Activated CD8-positive, alpha-beta memory T cell treated with anti-CD3 and anti-CD28 coated beads, Interleukin-2, amount 50 U/mL, for 24 hours (primary cell): Measurements from ENCODE around the gene ZMIZ1.

ENCODE experiments used
- DNase-seq: peaks from one replicate; pipeline ENCODE4 v3.0.0-alpha.2; 2020; ENCODE audit errors: extremely low read depth

Gene ZMIZ1

DNA sequence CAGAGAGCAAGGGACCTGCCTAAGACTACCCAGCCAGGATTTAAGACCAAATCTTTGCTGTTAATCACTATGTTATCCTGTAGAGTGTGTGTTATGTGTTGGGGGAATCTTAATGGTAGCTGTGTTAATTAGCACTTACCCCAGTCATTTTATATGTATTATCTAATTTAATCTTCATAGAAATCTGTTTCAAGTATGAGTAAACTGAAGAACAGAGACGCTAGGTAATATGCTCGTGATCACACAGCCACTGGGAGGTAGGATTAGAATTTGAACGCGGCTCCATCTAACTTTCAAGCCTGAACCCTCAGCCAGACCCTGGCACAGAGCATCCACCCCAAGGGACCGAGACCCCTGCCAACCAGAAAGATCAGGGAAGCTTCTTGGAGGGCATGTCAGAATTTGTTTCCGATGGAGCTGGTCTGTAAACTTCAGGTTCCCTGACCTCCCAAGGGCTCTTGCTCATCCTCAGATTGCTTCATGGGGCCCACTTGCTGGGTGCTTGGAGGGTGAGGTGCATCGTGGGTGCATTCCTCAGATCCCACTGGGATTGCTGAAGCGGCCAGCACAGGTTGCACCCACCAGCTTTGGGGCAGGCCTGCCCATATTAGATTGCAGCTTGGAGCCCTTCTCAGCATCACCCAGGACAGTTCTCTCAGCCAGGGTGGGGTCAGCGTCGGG lies 105.0 kb downstream of the ZMIZ1 start:
- no peak for DNase-seq

DNA sequence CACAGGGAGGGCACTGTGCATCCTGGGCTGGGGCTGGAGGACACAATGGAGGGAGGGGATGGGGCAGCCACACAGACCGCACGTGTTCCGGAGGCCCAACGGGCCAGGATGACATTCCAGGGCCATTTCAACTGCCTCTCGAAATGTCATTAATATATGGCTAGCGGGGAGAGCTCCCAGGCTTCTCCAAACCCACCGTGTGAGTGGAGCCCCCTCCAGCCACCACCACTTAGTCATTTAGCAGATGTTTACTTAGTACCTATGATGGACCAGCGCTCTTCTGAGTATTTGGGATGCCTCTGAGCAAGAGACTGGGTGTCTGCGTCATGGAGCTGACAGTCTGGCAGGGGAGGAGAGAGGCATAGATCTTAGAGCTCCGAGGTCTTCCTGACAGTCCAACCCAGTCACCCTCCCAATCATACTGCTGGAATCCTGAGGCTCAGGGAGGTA lies 107.3 kb downstream of the ZMIZ1 start:
- no peak for DNase-seq

DNA sequence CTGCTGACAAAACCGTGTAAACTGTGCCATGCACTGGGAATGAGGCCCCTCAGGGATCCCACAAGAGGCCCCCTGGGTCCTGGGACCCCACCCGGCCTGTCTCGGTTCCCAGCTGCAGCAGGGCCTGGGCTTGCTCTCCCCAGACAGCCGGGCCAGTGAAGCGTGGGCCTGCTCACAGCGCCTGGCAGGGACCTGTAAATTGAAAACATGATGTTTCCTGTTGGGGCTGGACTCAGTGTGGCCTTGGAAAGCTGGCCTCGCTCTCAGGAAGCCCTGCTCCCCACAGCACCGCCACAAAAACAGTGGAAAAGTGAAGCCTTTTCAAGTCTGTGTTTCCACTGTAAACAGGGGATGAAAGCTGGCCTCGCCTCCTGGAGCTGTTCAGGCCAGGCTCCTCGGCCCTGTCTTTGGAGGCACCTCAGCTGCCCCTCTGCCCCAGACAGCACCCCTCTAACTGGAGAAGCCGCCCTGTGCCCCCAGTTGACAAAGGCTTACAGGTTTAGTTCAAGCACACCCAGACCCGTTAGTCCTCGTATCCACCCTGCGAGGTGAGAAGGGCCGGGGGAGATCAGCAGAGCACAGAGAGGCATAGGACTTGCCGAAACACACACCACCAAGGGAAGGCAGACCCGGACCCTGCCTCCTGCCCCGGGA lies 108.3 kb downstream of the ZMIZ1 start:
- no peak for DNase-seq

DNA sequence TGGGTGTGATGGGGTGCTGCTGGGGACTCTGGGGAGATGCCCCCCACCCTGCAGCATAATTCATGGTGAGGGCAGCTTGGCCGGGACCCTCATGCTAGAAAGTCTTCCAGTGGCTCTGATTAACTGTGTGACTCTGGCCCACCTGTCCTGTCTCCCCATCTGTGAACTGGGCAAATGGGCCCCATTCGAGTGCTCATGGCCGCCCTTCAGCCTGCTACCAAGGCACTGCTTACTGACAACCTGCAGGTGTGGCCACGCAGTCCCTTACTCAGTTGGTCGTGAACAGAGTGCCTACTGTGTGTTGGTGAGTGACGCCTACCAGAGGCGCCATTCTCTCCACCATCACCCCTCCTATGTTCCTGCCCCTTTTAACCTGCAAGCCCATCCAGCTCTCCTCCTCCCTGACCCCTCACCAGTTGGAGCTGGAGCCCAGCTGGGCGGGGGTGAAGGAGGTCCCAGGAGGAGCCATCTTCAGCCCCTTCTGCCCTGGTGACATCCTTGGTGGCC lies 109.4 kb downstream of the ZMIZ1 start:
- no peak for DNase-seq

DNA sequence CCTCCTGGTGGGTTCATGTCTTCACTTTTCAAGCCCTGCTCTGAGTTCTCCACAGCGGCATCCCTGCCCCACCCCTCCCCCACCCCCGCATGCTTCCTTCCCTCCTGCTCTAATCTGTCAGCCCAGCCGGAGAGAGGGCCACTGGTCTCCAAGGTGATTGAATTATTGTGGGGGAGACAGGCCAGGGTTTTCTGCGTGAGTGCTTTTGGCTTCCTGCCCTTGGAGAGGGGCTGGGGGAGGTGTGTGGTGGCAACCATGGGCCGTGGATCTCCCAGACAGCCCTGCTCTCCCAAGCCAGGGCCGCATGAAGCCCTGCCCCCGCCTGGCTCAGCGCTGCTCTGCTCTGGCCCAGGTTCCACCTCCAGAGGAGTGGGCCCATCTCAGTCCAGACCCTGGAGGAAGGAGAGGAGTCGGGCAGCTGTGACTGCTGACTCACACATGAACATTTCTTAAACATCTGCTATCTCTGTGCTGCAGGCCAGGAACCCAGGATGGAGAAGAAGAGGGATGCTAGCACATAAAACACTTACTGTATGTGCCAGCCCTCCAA lies 109.9 kb downstream of the ZMIZ1 start:
- no peak for DNase-seq

DNA sequence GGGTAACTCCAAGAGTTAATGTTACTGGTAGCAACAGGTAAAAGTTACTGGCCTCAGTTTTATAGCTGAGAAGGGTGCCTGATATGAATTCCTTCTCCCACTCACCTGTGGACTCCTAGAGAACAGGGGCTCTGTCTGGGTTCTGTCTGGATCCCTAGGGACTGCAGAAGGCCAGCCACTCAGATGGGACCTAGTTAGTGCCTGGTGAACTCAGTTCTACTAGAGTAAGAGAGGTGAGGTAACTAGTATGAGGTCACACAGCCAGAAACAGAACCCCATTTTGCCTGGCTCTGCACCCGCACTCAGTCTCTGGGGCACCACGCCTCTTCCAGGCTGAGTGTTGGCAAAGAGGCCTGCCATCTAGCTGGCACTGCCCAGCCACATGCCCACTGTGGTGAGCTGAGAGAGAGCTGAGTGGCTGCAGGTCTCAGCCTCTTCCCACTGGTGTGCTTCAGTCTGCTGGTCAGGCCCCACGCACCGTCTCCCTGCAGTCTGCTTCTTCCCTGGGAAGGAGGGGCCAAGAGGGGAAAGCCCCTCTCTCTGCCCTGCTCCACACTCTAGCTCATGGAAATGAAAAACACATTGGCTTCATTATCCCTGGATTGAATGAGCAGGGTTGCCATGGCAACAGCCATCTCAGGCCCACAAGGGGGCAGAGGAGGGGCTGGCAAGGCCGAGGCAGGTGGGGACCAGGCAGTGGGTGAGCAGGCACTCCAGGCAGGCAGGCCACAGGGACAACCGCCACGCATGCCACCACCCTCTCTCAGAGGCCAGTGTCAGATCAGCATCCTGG lies 110.6 kb downstream of the ZMIZ1 start:
- DNase-seq = no peak

DNA sequence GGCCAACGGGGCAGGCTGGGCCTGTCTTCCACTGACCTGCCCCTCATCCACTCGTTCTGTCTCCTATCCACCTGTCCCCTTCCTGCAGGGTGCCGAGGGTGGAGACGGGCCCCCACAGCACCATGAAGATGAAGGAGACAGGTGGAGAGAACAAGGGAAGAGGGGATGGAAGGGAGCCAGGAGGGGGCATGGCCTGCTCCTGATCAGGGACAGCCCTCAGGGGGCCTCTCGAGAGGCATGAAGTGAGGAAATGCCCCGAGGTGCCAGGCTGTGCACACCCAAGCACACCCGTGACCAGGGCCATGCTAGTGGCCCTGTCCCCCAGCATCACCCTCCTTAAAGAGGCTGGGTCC lies 111.2 kb downstream of the ZMIZ1 start:
- no peak for DNase-seq

DNA sequence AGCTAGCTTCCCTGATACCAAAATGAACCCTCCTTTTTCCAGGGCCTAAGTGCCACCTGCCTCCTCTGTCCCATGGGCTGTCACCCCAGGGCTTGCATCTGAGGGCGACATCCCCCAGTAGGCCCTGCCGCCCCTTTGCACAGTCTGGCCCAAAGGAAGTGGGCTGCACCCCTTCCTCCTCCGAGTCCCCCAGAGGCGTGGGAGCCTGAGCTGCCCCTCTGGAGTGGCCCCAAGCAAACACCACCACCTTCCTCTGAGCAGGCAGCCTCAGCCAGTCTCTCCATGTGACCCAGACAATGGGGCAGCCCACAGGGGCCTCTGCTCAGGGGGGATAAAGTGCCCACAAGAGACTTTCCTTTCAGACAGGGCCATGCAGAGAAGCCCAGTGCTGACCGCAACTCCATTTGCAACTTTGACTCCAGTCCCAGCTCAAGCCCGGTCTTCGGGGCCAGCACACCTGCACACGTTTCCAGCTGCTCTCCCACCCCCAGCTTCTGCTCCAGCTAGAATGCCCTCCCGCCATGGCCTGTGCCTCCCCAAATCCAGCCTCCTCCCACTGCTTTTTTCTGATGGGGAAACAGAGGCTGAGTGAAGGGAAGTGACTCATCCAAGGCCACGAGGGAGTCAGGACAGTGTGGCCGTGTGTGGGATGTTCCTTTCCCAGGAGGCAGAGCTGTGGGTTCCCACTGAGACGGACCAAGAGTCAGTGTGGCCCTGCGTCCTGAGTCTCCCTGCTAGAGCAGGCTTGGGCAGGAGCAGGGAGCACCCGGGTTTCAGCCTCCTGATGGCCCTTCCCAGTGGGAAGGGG lies 111.9 kb downstream of the ZMIZ1 start:
- no peak for DNase-seq

DNA sequence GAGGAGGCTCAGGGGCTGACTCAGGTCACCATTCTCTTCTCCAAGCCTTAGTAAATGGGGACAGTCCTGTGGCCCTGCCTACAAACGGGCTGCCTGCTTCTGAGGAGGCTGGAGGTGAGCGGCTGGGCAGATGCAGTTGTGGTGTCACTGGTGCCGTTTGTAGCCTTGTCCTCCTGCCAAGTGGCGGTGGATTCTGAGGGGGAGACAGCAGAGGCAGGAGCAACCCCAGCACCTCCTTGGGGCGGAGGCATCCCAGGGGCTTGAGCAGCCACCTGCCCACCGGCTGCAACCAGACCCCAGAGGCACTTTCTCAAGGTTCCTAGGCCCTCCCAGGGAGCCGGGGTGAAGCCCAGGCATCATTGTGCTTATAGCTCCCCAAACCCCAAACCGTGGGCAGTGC lies 112.5 kb downstream of the ZMIZ1 start:
- DNase-seq = no peak

DNA sequence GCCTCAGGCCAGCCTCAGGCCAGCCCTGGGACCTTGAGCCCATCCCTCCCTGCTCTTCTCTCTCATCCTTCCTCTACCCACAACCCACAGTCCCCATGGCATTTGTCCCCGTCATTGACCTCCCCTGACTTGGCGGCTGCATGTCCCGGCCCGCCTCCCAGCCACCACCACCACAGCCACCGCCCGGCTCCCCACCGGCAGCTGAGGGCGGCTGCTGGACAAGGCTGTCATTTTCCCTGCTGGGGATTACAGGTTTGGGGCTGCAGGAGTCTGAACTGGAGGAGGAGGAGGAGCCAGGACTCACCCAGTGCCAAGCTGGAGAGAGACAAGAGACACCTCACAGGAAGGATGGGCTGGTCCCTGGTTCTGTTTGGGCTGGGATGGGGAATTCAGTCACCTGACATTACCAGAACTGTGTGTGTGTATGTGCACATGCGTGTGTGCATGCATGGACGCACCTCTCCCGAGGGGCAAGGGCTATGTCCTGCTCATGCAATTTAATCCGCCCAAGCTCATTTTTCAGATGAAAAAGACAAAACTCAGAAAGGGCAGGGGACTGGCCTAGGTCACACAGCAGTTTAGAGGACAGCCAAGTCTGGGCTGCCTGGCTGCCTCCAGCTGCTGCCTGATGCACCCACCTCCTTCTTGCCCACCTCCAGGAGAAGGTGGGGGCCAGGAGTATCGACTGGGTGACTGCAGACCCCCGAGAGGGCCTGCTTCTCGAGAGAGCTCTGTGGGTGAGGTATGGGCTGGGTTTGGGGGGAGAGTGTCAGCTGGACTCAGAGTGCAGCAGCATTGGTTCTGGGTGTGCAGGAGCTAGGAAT lies 113.1 kb downstream of the ZMIZ1 start:
- no peak for DNase-seq

DNA sequence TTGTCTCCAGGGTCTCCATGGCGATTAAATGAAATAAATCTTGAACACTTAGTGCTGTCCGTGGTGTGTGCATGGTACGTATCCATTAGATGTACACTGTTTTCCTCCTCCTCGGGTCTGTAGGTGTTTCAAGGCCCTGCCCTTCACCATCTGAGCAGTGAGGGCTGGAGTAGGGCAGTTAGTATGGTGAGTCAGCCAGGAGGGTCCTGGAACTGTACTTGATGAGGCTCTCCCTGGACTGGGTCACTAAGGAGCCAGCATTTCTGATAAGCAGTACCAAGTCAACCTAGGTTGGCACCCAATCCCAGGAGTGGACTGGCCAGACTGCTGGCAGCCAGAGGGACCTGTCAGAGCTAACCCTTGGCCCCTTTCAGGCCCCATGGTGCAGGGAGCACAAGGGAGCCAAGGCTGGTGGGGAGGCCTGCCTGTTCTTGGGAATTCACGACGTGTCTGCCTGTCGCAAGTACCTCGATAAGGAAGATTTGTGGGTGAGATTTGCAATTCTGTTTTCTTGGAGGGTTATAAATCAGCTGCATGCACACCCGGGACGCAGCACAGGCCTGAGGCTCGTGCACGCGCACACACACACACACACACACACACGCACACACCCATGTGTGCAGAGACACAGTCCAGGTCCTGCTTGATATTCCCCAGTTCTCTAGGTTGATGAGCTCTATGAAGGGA lies 114.2 kb downstream of the ZMIZ1 start:
- DNase-seq = no peak

DNA sequence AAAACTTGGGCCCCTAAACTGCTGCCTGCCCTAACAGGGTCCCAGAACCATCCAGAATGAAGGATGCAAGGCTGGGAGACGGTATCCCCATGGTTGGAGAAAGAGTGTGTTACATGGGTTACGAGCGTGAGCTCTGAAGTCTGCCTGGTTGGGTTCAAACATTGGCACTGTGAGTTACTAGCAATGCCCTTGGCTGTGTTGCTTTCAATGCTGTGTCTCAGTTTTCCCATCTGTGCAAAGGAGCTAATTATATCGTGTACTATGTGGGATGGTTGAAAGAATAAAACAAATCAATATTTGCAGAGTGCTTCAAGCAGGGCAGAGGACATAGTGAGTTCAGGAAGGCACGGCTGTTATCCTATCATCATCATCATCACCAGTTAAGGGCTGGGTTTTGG lies 114.7 kb downstream of the ZMIZ1 start:
- no peak for DNase-seq

DNA sequence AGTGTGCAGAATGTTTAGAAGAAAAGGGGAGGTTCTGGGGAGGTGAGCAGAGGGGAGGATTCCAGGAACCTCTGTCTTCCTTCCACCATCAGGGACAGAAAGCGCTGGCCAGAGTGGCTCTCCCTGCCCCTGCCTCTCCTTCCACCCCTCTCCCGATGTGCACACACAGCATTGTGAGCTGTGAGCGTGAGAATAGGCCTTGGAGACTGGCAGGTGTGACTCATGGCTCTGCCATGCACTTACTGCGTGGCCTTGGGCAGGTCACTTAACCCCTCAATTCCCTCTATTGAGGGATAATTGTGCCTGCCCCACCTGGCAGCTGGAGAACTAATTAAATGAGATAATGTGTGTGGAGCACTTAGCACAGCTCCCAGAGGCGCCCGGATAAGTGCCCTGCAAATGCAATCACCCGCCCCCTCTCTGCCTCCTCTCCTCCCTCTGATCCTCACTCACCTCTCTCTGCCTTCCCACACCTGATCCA lies 115.4 kb downstream of the ZMIZ1 start:
- no peak for DNase-seq

DNA sequence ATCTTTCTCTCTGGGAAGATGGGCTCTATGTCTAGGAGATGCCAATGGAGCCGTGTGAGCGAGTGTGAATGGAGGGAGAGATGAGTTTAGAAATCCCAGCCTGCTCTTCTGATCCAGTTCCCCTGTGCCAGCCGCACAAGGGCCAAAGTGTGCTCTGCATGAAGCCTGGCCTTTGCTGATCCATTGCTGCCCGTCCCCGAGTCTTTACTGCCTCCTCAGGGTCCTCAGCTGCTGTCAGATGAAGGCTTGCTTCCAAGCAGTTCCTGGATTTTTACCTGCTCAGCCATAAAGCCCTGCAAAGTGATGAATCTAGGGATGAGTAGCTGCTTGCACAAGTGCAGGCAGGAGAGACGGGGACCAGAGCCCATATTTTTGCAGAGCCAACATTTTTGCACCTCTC lies 115.9 kb downstream of the ZMIZ1 start:
- DNase-seq = no peak

DNA sequence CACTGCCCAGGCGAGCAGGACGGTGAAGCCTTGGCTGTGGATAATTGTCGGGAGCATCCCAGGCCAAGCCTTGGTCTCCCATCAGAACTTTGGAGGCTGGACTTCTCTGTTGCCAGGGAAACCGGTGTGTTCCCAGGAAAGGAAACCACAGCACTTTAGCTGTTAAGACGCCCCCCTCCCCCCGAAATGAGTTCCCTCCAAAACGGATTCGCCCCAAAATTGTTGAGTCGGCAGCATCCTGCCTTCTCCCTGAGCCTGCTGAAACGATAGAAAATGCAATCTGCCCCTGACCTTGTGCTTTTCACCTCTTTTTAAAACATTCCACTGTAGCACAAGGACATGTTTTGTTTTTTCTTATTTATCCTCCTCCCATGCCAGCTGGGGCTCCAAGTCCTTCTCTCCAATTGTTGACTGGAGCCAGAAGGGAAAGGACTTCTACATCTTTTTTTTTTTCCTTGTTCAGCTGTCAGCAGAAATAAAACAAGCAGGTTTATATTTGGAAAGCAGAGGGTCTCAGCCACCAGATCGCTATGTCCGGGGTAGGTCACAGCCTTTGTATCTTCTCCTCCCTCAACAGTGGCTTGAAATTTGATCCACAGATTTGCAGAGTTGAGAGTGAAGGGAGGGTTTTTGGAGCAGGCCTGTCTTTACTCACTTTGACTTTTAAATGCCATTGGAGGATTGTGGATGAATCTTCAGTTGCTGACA lies 116.5 kb downstream of the ZMIZ1 start:
- no peak for DNase-seq

DNA sequence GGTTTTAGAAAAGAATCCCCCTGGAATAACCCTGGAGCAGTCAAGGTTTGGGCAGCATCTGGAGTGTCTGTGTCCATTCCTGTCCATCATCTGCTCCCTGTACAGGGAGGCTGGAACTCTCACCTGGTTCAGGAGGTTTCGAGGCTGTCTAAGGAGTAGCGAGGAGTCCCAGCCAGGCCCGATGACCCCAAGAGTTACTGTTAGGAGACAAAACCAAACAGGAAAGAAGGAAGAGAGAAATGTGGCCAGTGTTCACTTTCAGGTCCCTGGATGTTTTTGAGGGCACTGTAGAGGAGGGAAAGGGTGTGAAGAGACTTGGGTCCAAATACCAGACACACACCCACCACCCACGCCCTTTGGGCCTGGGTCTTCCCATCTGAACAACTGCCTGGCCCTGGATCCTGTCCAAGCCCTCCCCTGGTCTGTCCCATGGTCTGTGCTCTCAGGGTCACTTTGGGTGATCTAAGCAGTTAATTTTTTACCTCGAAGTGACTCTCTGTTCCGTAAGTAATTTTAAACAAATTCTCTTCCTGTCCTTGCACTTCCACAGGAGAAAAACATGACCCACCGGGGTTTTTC lies 117.1 kb downstream of the ZMIZ1 start:
- DNase-seq = no peak

DNA sequence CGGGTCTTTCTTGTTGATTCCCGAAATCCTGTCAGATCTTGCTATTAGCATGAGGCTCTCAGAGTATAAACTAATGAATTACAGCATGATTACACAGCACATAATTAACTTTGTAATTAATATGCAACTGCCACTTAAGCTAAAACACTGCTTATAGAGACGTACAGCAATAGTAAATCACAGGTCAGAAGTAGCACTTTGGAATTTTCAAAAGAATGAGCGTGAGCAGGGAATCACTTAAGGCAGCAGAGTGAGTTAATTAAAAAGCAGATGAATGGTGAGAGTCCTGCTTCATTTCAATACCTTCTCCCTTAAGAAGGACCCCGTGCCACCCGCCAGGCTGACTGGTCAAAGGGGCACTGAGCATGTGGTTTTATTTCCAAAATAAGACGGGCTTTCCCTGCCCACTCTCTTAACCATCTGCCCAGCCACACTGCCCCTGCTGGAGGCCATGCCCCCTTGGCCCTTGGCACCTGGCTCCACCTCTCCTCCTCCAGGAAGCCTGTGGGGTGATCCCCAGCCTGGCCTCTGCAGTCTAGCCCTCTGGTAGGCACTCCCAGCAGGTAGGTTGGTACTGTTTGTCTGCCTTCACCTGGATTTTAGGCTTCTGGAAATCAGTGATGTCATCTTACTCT lies 117.8 kb downstream of the ZMIZ1 start:
- DNase-seq = no peak

DNA sequence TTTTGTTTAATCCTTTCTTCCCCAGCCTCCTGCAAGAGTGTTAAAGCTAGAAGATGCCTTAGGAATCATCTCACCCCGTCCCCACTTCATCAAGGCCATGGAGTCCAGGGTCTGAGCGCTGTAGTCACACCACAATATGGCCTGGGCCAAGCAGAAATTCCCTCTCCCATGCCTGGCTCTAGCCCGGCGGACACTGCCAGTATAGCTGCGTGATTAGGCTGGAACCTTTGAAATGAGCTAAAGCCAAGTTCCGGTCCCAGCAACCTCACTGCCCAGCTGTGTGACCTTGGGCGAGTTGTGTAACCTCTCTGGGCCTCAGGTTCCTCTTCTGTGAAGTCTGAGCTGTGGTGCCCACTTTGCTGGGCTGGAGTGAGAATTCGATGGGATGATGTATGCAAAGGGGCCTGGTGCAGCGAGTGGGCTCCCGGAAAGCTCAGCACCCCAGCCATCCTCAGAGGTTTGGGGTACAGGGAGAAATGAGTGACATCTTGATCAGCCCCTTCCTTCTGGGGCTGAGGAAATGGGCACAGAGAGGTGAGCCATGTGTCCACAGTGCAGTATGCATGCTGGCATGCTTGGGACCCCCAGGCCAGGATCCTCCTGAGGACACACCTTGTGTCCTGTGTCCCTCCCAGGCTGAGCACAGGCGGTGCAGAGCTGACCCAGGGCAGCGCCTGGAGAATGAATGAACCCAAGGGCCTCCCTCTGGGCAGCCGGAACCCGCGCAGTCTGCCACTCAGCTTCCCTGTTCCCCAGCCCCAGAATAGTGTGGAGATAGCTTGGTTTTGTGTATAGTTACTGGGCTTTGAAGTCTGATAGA lies 118.6 kb downstream of the ZMIZ1 start:
- DNase-seq = no peak
